ENCODE measurements around the gene DIS3L2. TPM values are rescaled to one million over a fixed set of nuclear protein-coding genes. Genes with fewer than 3 reads are reported as not detected.
"Not testable (repeated sequence)": the region's sequence is repeated elsewhere in the genome, so short reads cannot be mapped to it uniquely, and the experiment has no call there.

Gene DIS3L2
- total RNA-seq, 1 donor from 2014 or later = 34.7 TPM

GRCh38 chr2:232350804-232351685 lies 389.5 kb downstream of the DIS3L2 start:
- no peak for DNase-seq

- no peak for DNase-seq
Measured at GRCh38 chr2:232351686-232352510, 390.4 kb downstream of the DIS3L2 start.

GRCh38 chr2:232352511-232353091 lies 391.1 kb downstream of the DIS3L2 start:
- no peak for DNase-seq

GRCh38 chr2:232353096-232353495 lies 391.6 kb downstream of the DIS3L2 start:
- no peak for DNase-seq

GRCh38 chr2:232353660-232354059 lies 392.1 kb downstream of the DIS3L2 start:
- DNase-seq = no peak

- no peak for DNase-seq
Measured at GRCh38 chr2:232354069-232354468, 392.6 kb downstream of the DIS3L2 start.

- no peak for DNase-seq
Measured at GRCh38 chr2:232361646-232362045, 400.1 kb downstream of the DIS3L2 start.

- no peak for DNase-seq
Measured at GRCh38 chr2:232362174-232362900, 400.8 kb downstream of the DIS3L2 start.

- DNase-seq = not testable (repeated sequence)
Measured at GRCh38 chr2:232363064-232363783, 401.7 kb downstream of the DIS3L2 start.

- no peak for DNase-seq
Measured at GRCh38 chr2:232363784-232364615, 402.5 kb downstream of the DIS3L2 start.

GRCh38 chr2:232364806-232365594 lies 403.5 kb downstream of the DIS3L2 start:
- not testable (repeated sequence) for DNase-seq

- DNase-seq = no peak
Measured at GRCh38 chr2:232365621-232366321, 404.3 kb downstream of the DIS3L2 start.

- DNase-seq = not testable (repeated sequence)
Measured at GRCh38 chr2:232366461-232366860, 404.9 kb downstream of the DIS3L2 start.

GRCh38 chr2:232367016-232367415 lies 405.5 kb downstream of the DIS3L2 start:
- DNase-seq = no peak

GRCh38 chr2:232367591-232368233 lies 406.2 kb downstream of the DIS3L2 start:
- no peak for DNase-seq

- no peak for DNase-seq
Measured at GRCh38 chr2:232368311-232368731, 406.8 kb downstream of the DIS3L2 start.

- DNase-seq = no peak
Measured at GRCh38 chr2:232369126-232369951, 407.8 kb downstream of the DIS3L2 start.
